ENCODE results near the gene SSRP1. TPM values are rescaled to one million over a fixed set of nuclear protein-coding genes. Genes with fewer than 3 reads are reported as not detected.

Gene SSRP1
- total RNA-seq, 1 experiment from 2014 or later: 290 TPM

- peaks cover 47% of the 10 kb centered on the region for H3K79me2 ChIP-seq (ENCODE audit: low read depth)
These were observed 17.5 kb downstream of the SSRP1 start for GRCh38 chr11:57318178-57318577.

GRCh38 chr11:57316017-57316416, 19.7 kb downstream of the SSRP1 start:
- Histone ChIP-seq H4K20me1 (ENCODE audit: insufficient read depth) (peaks cover 63% of the 10 kb centered on the region), H2AFZ (no peak overlapping the region), H3K9me2 (ENCODE audit: insufficient read depth) (no peaks in the 10 kb centered on the region), H3K27ac (no peak overlapping the region), H3K9me3 (ENCODE audit: insufficient read depth, low read depth) (no peaks in the 10 kb centered on the region), H3F3A (ENCODE audit: insufficient read depth, low read depth) (peaks cover 15% of the 10 kb centered on the region), H3K79me2 (ENCODE audit: low read depth) (peaks cover 31% of the 10 kb centered on the region), H3K4me2 (no peak overlapping the region), H3K4me1 (replicated peaks; ENCODE audit: insufficient read depth) (peaks cover 19% of the 10 kb centered on the region), H3K4me3 (no peak overlapping the region), H3K36me3 (ENCODE audit: low read depth) (peaks cover 39% of the 10 kb centered on the region), H3K27me3 (ENCODE audit: insufficient read depth, low read depth) (no peaks in the 10 kb centered on the region)
- ChIA-PET POLR2A (ENCODE audit: unreplicated experiment) (no interaction called here), CTCF (no interaction called here)
- no peak for TF ChIP-seq EZH2 (IDR thresholded peaks at IDR 0.05; ENCODE audit: low read depth)
- TF ChIP-seq, protein P1, sequence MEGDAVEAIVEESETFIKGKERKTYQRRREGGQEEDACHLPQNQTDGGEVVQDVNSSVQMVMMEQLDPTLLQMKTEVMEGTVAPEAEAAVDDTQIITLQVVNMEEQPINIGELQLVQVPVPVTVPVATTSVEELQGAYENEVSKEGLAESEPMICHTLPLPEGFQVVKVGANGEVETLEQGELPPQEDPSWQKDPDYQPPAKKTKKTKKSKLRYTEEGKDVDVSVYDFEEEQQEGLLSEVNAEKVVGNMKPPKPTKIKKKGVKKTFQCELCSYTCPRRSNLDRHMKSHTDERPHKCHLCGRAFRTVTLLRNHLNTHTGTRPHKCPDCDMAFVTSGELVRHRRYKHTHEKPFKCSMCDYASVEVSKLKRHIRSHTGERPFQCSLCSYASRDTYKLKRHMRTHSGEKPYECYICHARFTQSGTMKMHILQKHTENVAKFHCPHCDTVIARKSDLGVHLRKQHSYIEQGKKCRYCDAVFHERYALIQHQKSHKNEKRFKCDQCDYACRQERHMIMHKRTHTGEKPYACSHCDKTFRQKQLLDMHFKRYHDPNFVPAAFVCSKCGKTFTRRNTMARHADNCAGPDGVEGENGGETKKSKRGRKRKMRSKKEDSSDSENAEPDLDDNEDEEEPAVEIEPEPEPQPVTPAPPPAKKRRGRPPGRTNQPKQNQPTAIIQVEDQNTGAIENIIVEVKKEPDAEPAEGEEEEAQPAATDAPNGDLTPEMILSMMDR (conservative IDR thresholded peaks at IDR 0.05): no peak
- no peak for DNase-seq
- intact Hi-C loops (cut with micrococcal nuclease; ENCODE audit: unreplicated experiment): no loop called here
- no TSS peak for BruUV-seq (replicated peaks)

More at GRCh38 chr11:57318178-57318577, 17.5 kb downstream of the SSRP1 start:
- no peak for TF ChIP-seq EZH2 (IDR thresholded peaks at IDR 0.05; ENCODE audit: low read depth)
- TF ChIP-seq, protein P1 (conservative IDR thresholded peaks at IDR 0.05): no peak
- H3K4me3 ChIP-seq: no peak overlapping the region
- ChIA-PET CTCF (no interaction called here), POLR2A (ENCODE audit: unreplicated experiment) (no interaction called here)
- peaks cover 22% of the 10 kb centered on the region for H3F3A ChIP-seq (ENCODE audit: insufficient read depth, low read depth)
- no peaks in the 10 kb centered on the region for H3K9me2 ChIP-seq (ENCODE audit: insufficient read depth)
- H3K9me3 ChIP-seq (ENCODE audit: insufficient read depth, low read depth): no peaks in the 10 kb centered on the region
- H4K20me1 ChIP-seq (ENCODE audit: insufficient read depth): peaks cover 63% of the 10 kb centered on the region
- no peaks in the 10 kb centered on the region for H3K27me3 ChIP-seq (ENCODE audit: insufficient read depth, low read depth)
- no peak for DNase-seq
- no peak overlapping the region for H3K4me2 ChIP-seq
- no TSS peak for BruUV-seq (replicated peaks)
- H3K4me1 ChIP-seq (replicated peaks; ENCODE audit: insufficient read depth): peaks cover 24% of the 10 kb centered on the region
- no peak overlapping the region for H2AFZ ChIP-seq
- H3K27ac ChIP-seq: no peak overlapping the region
- peaks cover 39% of the 10 kb centered on the region for H3K36me3 ChIP-seq (ENCODE audit: low read depth)
- intact Hi-C loops (cut with micrococcal nuclease; ENCODE audit: unreplicated experiment): no loop called here

DNA sequence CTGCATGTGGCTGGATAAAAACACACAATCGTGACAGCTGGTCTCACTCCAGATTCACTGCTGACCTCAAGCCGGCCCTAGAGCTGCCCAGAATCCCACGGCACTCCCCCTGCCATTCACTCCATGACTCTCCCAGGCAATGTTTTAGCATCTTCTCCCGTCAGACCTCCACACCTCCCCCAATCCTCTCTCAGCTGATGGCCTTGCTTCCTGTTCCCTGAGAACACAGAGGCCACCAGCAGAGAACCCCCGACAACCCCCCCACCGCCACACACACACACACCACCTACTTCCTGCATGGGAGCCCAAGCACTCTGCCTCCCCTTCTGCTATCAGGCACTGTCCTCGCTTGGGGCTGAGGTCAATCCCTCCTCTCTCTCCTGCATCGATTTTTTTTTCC, 20.2 kb downstream of the SSRP1 start:
- peaks cover 21% of the 10 kb centered on the region for H3K4me1 ChIP-seq (replicated peaks; ENCODE audit: insufficient read depth)
- peaks cover 20% of the 10 kb centered on the region for H3F3A ChIP-seq (ENCODE audit: insufficient read depth, low read depth)
- no peak overlapping the region for H2AFZ ChIP-seq
- TF ChIP-seq EZH2 (IDR thresholded peaks at IDR 0.05; ENCODE audit: low read depth): no peak
- TF ChIP-seq, protein P1 (conservative IDR thresholded peaks at IDR 0.05): no peak
- DNase-seq: no peak
- no peaks in the 10 kb centered on the region for H3K27me3 ChIP-seq (ENCODE audit: insufficient read depth, low read depth)
- no peaks in the 10 kb centered on the region for H3K9me3 ChIP-seq (ENCODE audit: insufficient read depth, low read depth)
- no peak overlapping the region for H3K4me3 ChIP-seq
- H3K9me2 ChIP-seq (ENCODE audit: insufficient read depth): no peaks in the 10 kb centered on the region
- no TSS peak for BruUV-seq (replicated peaks)
- H3K79me2 ChIP-seq (ENCODE audit: low read depth): peaks cover 31% of the 10 kb centered on the region
- ChIA-PET POLR2A (ENCODE audit: unreplicated experiment) (no interaction called here), CTCF (no interaction called here)
- H4K20me1 ChIP-seq (ENCODE audit: insufficient read depth): peaks cover 63% of the 10 kb centered on the region
- H3K4me2 ChIP-seq: no peak overlapping the region
- intact Hi-C loops (cut with micrococcal nuclease; ENCODE audit: unreplicated experiment): no loop called here
- H3K27ac ChIP-seq: no peak overlapping the region
- H3K36me3 ChIP-seq (ENCODE audit: low read depth): peaks cover 42% of the 10 kb centered on the region
